ENCODE measurements around the gene ZNF684.
"Not testable (repeated sequence)": the region's sequence is repeated elsewhere in the genome, so short reads cannot be mapped to it uniquely, and the experiment has no call there.

- not testable (repeated sequence) for TF ChIP-seq CTCF (conservative IDR thresholded peaks at IDR 0.05; ENCODE audit: low read length); EZH2phosphoT487 (IDR thresholded peaks at IDR 0.05; ENCODE audit: borderline replicate concordance)
These were observed 28.8 kb upstream of the ZNF684 start for GRCh38 chr1:40502651-40503050.
